HG02870 (cell line): ENCODE data around the gene COL4A4.
A peak's percentile ranks its signal among the peaks of the same experiment; 100 is the strongest.

Experiments
- ATAC-seq: cut with Tn5 transposase; IDR thresholded peaks from one replicate; pipeline ENCODE4 v1.9.1; 2021; ENCODE audit warnings: mild to moderate bottlenecking, moderate library complexity; ENCODE audit not compliant: unreplicated experiment

COL4A4 gene

GRCh38 chr2:227035711-227036367 is 128.2 kb downstream of the COL4A4 start:
- no peak for ATAC-seq

- peak; percentile 82 for ATAC-seq
These were observed 130.4 kb downstream of the COL4A4 start for GRCh38 chr2:227033471-227034148.

- ATAC-seq, result no peak
These were observed 132.6 kb downstream of the COL4A4 start for GRCh38 chr2:227031379-227031778.

GRCh38 chr2:227030789-227031188 is 133.2 kb downstream of the COL4A4 start:
- no peak for ATAC-seq

- no peak for ATAC-seq
These were observed 134.4 kb downstream of the COL4A4 start for GRCh38 chr2:227029426-227030105.

- peak; percentile 92 for ATAC-seq
These were observed 138.5 kb downstream of the COL4A4 start for GRCh38 chr2:227025510-227025909.

GRCh38 chr2:227022608-227023007 is 141.4 kb downstream of the COL4A4 start:
- no peak for ATAC-seq

- no peak for ATAC-seq
These were observed 143.6 kb downstream of the COL4A4 start for GRCh38 chr2:227020416-227020815.

- no peak for ATAC-seq
These were observed 147.1 kb downstream of the COL4A4 start for GRCh38 chr2:227016894-227017293.

GRCh38 chr2:227013881-227014280 is 150.1 kb downstream of the COL4A4 start:
- ATAC-seq, result no peak

- no peak for ATAC-seq
These were observed 150.7 kb downstream of the COL4A4 start for GRCh38 chr2:227013330-227013729.

- no peak for ATAC-seq
These were observed 153.6 kb downstream of the COL4A4 start for GRCh38 chr2:227010433-227010832.

- no peak for ATAC-seq
These were observed 156.1 kb downstream of the COL4A4 start for GRCh38 chr2:227007940-227008339.

GRCh38 chr2:227007148-227007547 is 156.9 kb downstream of the COL4A4 start:
- no peak for ATAC-seq

- no peak for ATAC-seq
These were observed 157.7 kb downstream of the COL4A4 start for GRCh38 chr2:227006189-227006897.

GRCh38 chr2:227004482-227004881 is 159.5 kb downstream of the COL4A4 start:
- ATAC-seq, result no peak

- no peak for ATAC-seq
These were observed 163.9 kb downstream of the COL4A4 start for GRCh38 chr2:227000123-227000522.

- no peak for ATAC-seq
These were observed 164.3 kb downstream of the COL4A4 start for GRCh38 chr2:226999661-227000060.

- peak; percentile 87 for ATAC-seq
These were observed 168.4 kb downstream of the COL4A4 start for GRCh38 chr2:226995625-226996041.

GRCh38 chr2:226994775-226995174 is 169.2 kb downstream of the COL4A4 start:
- ATAC-seq, result no peak

- ATAC-seq, result no peak
These were observed 170.8 kb downstream of the COL4A4 start for GRCh38 chr2:226993171-226993570.
